GM19452 (cell line): Measurements from ENCODE around the gene CCDC59.

ENCODE experiments used
- ATAC-seq: cut with Tn5 transposase; IDR thresholded peaks from one replicate; pipeline ENCODE4 v1.9.1; 2021; ENCODE audit not compliant: unreplicated experiment

The CCDC59 gene

DNA sequence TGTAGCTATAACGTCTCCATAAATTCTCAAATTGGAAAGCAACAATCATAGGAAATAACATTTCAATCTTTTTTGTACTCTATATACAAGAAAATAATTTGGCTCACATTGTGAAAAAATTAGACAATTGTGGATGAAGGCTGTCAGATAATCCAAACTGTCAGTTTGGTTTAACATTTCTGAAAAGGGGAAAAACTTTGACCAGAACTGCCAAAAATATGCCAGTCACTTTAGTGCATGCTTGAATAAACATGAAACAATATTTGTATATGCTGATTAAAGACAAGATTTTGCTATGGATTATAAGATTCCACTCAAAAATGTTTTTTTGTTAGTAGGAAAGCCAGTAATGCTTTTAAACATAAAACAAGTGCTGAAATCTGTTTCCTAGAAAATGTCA is 38.9 kb downstream of the CCDC59 start:
- ATAC-seq: no peak

DNA sequence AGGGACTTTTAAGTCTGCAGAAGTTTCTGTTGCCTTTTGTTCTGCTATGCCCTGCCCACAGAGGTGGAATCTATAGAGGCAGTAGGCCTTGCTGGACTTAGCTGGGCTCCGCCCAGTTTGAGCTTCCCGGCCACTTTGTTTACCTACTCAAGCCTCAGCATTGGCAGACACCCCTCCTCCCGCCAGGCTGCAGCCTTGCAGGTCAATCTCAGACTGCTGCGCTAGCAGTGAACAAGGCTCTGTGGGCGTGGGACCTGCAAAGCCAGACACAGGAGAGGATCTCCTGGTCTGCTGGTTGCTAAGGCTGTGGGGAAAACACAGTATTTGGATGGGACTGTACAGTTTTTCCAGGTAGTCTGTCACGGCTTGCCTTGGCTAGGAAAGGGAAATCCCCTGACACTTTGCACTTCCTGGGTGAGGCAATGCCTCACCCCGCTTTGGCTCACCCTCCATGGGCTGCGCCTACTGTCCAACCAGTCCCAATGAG is 43.7 kb downstream of the CCDC59 start:
- no peak for ATAC-seq
